Right atrium auricular region (tissue), 2 donors: Measurements from ENCODE around the gene HERPUD1. TPM values are rescaled to one million over a fixed set of nuclear protein-coding genes. Genes with fewer than 3 reads are reported as not detected.

Experiments
- DNase-seq: peaks from one replicate; pipeline ENCODE4 v3.0.0-alpha.2; 2019; ENCODE audit warnings: low spot score
- H3K27ac ChIP-seq, 2 donors: fragments of 200-600 bp; sonication (generic); 1 replicate in 1 of 2; 2 replicates in 1 of 2; pipeline ENCODE4 v1.5.1; 2016 to 2019
- H3K27me3 ChIP-seq, 2 donors: fragments of 200-600 bp; sonication (generic); one replicate each; pipeline versions ENCODE4 v1.5.1 to v1.6.0; 2017 to 2019
- H3K36me3 ChIP-seq: fragments of 200-600 bp; sonication (generic); one replicate; pipeline ENCODE4 v1.5.1; 2016
- H3K4me1 ChIP-seq, 2 donors: fragments of 200-600 bp; sonication (generic); one replicate each; pipeline versions ENCODE4 v1.5.1 to v1.6.0; 2017 to 2019
- H3K4me3 ChIP-seq, 2 donors: fragments of 200-600 bp; sonication (generic); 1 replicate in 1 of 2; 2 replicates in 1 of 2; pipeline ENCODE4 v1.5.1; 2017 to 2019; ENCODE audit warnings: mild to moderate bottlenecking in 1 of 2, moderate library complexity in 1 of 2
- H3K9me3 ChIP-seq, 2 donors: fragments of 200-600 bp; sonication (generic); one replicate each; pipeline ENCODE4 v1.5.1; 2019
- CTCF ChIP-seq, 2 donors: fragments of 200-600 bp; sonication (generic); IDR thresholded peaks; one replicate each; pipeline ENCODE4 v1.5.1; 2019; ENCODE audit warnings: antibody characterized with exemption in 2 of 2
- total RNA-seq, 2 donors: library from RNA; depleted of rRNA; stranded (reverse); fragments of >200 nt; gene quantifications; one replicate each; pipeline ENCODE4 v1.1.0, GENCODE V29; 2016

HERPUD1 gene
- total RNA-seq, 2 donors from 2014 or later = 76.4 to 140 TPM

- H3K27ac ChIP-seq = no peak overlapping the region
- peaks cover 37% of the 10 kb centered on the region for H3K36me3 ChIP-seq
- no peak for DNase-seq
- no peak for TF ChIP-seq CTCF (IDR thresholded peaks at IDR 0.05)
- no peaks in the 10 kb centered on the region for H3K27me3 ChIP-seq
- H3K9me3 ChIP-seq = no peaks in the 10 kb centered on the region
- H3K4me3 ChIP-seq = no peak overlapping the region
- no peaks in the 10 kb centered on the region for H3K4me1 ChIP-seq
Observed at GRCh38 chr16:56947604-56947995, 15.7 kb downstream of the HERPUD1 start.

GRCh38 chr16:56948234-56948633, 16.3 kb downstream of the HERPUD1 start:
- Histone ChIP-seq H3K4me3 (no peak overlapping the region), H3K27ac (no peak overlapping the region), H3K36me3 (peaks cover 31% of the 10 kb centered on the region), H3K4me1 (no peaks in the 10 kb centered on the region), H3K27me3 (no peaks in the 10 kb centered on the region), H3K9me3 (no peaks in the 10 kb centered on the region)
- no peak for DNase-seq
- no peak for TF ChIP-seq CTCF (IDR thresholded peaks at IDR 0.05)

- H3K27me3 ChIP-seq = no peaks in the 10 kb centered on the region
- no peaks in the 10 kb centered on the region for H3K4me1 ChIP-seq
- peaks cover 12% of the 10 kb centered on the region for H3K36me3 ChIP-seq
- no peak overlapping the region for H3K4me3 ChIP-seq
- H3K9me3 ChIP-seq = no peaks in the 10 kb centered on the region
- no peak overlapping the region for H3K27ac ChIP-seq
- no peak for DNase-seq
- TF ChIP-seq CTCF (IDR thresholded peaks at IDR 0.05) = no peak
Observed at GRCh38 chr16:56950051-56950450, 18.1 kb downstream of the HERPUD1 start.

- no peak for TF ChIP-seq CTCF (IDR thresholded peaks at IDR 0.05)
- Histone ChIP-seq H3K36me3 (peaks cover 8% of the 10 kb centered on the region), H3K27ac (no peak overlapping the region), H3K9me3 (no peaks in the 10 kb centered on the region), H3K4me1 (no peaks in the 10 kb centered on the region), H3K4me3 (no peak overlapping the region), H3K27me3 (no peaks in the 10 kb centered on the region)
- DNase-seq = no peak
Observed at GRCh38 chr16:56950455-56950854, 18.5 kb downstream of the HERPUD1 start.

- DNase-seq = no peak
- H3K36me3 ChIP-seq = peaks cover 5% of the 10 kb centered on the region
- no peak overlapping the region for H3K4me3 ChIP-seq
- no peaks in the 10 kb centered on the region for H3K27me3 ChIP-seq
- H3K4me1 ChIP-seq = no peaks in the 10 kb centered on the region
- H3K27ac ChIP-seq = no peak overlapping the region
- H3K9me3 ChIP-seq = no peaks in the 10 kb centered on the region
- TF ChIP-seq CTCF (IDR thresholded peaks at IDR 0.05) = peak in 1 of 2 donors; percentile 68
Observed at GRCh38 chr16:56950881-56951771, 19.2 kb downstream of the HERPUD1 start.
